Activated CD4-positive, alpha-beta T cell treated with anti-CD3 and anti-CD28 coated beads, Interleukin-2, amount 10 ng/mL, durations not matched to agents 7 days and 5 days (primary cell): ENCODE data around the gene INSL4. TPM values are rescaled to one million over a fixed set of nuclear protein-coding genes. Genes with fewer than 3 reads are reported as not detected.
A peak's percentile ranks its signal among the peaks of the same experiment; 100 is the strongest.

Experiments
- CTCF ChIA-PET: fragments of 350-600 bp; sonication (Branson Sonifier 250); formaldehyde crosslinking; loops from one replicate; lab custom pipeline; 2021; ENCODE audit warnings: antibody characterized with exemption; lab: Charles Lee
- POLR2A ChIA-PET: fragments of 350-600 bp; sonication (Branson Sonifier 250); formaldehyde crosslinking; loops from one replicate; lab custom pipeline; 2021; ENCODE audit warnings: antibody characterized with exemption; lab: Charles Lee
- DNase-seq: peaks from one replicate; pipeline ENCODE4 v3.0.0-alpha.2; 2020
- H3K27ac Mint-ChIP-seq: one replicate; pipeline ENCODE4 v1.8.0; 2021; ENCODE audit warnings: mild to moderate bottlenecking, moderate library complexity, mixed read lengths
- H3K27me3 Mint-ChIP-seq: one replicate; pipeline ENCODE4 v1.8.0; 2021; ENCODE audit warnings: mixed read lengths
- H3K36me3 Mint-ChIP-seq: one replicate; pipeline ENCODE4 v1.8.0; 2021; ENCODE audit warnings: low read depth, mixed read lengths
- H3K4me1 Mint-ChIP-seq: one replicate; pipeline ENCODE4 v1.8.0; 2021; ENCODE audit warnings: mixed read lengths
- H3K4me3 Mint-ChIP-seq: one replicate; pipeline ENCODE4 v1.8.0; 2021; ENCODE audit warnings: mild to moderate bottlenecking, moderate library complexity, mixed read lengths
- H3K9me3 Mint-ChIP-seq: one replicate; pipeline ENCODE4 v1.8.0; 2021; ENCODE audit warnings: mixed read lengths
- total RNA-seq, 2 experiments: library from RNA; stranded (reverse); gene quantifications; one replicate each; pipeline ENCODE4 v1.2.3, GENCODE V29; 2021

The INSL4 gene
- total RNA-seq: not detected

DNA sequence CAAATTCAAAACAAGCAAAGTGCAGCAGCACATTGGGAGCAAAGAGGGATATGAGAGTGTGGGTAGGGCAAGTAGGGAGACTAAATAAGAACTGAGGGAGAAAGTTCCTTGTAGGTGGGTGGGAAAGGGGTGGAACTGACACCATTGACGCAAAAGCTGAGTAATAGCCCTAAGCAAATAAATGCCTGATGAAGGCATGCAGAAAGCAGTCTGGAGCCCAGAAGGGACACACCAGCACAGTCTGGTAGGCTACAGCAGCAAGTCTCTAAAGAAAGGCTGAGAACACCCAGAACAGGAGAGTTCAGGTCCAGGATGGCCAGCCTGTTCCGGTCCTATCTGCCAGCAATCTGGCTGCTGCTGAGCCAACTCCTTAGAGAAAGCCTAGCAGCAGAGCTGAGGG, at the start of gene INSL4:
TSS of gene INSL4 (plus strand) at position 208 of the 400 bp plus-strand sequence. CDS start at position 313, 105 bp downstream.
- POLR2A ChIA-PET: no interaction called here
- Mint-ChIP-seq H3K27ac (no peak within 1 kb of the TSS), H3K9me3 (no peaks in the 10 kb centered on the region), H3K4me1 (no peaks in the 10 kb centered on the region), H3K36me3 (no peaks in the 10 kb centered on the region), H3K4me3 (no peak within 1 kb of the TSS), H3K27me3 (peaks cover 28% of the 10 kb centered on the region)
- no peak for DNase-seq
- CTCF ChIA-PET: no interaction called here

DNA sequence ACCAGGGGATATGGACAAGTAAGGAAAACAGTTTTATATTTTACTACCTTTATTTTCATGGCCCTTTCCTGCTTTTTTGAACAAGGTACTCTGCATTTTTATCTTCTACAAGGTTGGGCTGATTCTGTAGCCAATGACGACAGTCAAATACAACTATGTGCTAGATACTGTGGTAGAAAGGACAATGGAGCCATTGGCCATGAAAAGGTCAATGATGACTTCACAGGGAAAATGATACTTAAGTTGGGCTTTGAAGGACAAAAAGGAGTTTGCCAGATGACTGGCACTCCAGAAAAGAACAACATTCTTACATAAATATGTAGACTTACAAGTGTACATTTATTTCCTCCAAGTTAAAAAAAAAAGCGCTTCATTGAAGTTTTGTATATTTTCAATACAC, 46.4 kb upstream of the INSL4 start:
- CTCF ChIA-PET: interaction anchor here (0.6 kb wide), 2 partner anchors 11 to 1391 kb away, joined by 3 read pairs; no protein-coding TSS in a partner anchor
- H3K27me3 Mint-ChIP-seq: peaks cover 3% of the 10 kb centered on the region
- POLR2A ChIA-PET: no interaction called here

DNA sequence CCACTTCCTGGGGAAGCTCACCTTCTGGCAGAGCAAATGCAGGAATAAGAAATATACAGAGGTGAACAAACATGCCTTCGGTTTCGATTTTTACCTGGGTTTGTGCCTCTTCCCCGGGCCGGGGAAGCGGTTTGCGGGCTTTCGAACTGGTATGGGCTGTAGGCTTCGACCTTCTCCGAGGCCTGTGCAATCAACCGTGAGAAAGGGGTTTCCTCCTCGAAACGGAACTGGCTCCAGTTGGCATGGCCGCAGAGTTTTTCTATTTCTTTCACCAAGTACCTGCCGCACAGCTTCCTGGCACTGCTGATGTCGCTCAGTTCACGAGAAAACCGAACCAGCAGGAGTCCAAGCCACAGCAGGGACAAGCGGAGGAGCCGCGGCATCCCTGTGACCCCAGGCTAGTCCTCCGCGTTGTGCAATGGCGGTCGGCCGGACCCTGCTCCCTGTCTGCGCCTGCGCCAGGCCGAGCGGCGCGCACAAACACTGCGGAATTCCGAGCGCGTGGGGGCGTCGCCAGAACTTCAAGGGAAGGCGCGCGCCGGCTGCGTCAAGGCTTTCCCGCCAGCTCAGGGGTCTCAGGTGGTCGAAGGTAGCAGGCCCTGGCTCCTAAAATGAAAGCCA, 45.9 kb upstream of the INSL4 start, which contains the start of gene INSL6:
TSS of gene INSL6 (minus strand) at position 420 of the 621 bp plus-strand sequence. CDS start at position 383, 37 bp downstream.
- Mint-ChIP-seq H3K9me3 (peaks cover 5% of the 10 kb centered on the region), H3K27ac (no peak within 1 kb of the TSS), H3K4me1 (peaks cover 13% of the 10 kb centered on the region), H3K27me3 (peaks cover 3% of the 10 kb centered on the region), H3K36me3 (peaks cover 3% of the 10 kb centered on the region), H3K4me3 (no peak within 1 kb of the TSS)
- POLR2A ChIA-PET: no interaction called here
- CTCF ChIA-PET: interaction anchor here (0.6 to 1.3 kb wide), 4 partner anchors 10 to 1391 kb away, joined by 3 to 4 read pairs (median 3); no protein-coding TSS in a partner anchor
- no peak for DNase-seq

More for the DNA sequence above, 46.4 kb upstream of the INSL4 start:
- peaks cover 3% of the 10 kb centered on the region for H3K36me3 Mint-ChIP-seq
- H3K27ac Mint-ChIP-seq: no peak overlapping the region
- DNase-seq: no peak
- H3K4me1 Mint-ChIP-seq: peaks cover 13% of the 10 kb centered on the region
- peaks cover 8% of the 10 kb centered on the region for H3K9me3 Mint-ChIP-seq
- no peak overlapping the region for H3K4me3 Mint-ChIP-seq

DNA sequence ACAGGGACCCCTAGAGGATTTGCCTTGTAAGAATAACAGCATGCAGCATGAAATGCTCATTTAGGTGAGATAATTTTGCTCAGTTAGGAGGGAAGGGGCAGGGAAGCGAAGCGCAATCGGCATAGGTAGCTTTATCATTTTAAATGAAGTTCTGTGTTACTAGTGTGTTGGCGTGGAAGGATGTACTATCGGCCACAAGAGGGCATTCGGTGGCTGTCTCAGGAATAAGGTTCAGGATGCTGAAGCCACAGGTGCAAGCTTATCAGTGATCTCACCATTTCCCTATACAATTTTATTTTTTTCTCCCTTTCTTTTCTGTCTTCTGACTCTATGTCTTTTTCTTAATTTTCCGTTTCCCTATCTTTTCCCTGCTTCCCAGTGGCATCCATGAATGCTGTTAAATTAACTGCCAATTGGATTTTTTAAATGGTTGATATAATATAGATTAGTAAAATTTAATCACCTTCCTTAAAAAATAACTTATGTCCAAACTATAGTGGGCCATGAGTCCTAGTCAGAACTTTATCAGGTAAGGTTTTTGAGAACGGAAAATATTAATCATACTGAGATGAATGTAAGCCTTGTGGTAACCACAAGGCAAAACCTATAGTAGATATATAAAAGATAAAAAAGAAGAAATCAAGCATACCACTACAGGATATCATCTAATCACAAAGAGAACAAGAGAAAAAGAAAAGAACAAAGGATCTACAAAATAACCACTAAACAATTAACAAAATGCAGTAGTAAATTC, 44.6 kb upstream of the INSL4 start:
- POLR2A ChIA-PET: interaction anchor here (0.6 kb wide), 1 partner anchor 380 kb away, joined by 3 read pairs; no protein-coding TSS in a partner anchor
- H3K4me3 Mint-ChIP-seq: no peak overlapping the region

DNA sequence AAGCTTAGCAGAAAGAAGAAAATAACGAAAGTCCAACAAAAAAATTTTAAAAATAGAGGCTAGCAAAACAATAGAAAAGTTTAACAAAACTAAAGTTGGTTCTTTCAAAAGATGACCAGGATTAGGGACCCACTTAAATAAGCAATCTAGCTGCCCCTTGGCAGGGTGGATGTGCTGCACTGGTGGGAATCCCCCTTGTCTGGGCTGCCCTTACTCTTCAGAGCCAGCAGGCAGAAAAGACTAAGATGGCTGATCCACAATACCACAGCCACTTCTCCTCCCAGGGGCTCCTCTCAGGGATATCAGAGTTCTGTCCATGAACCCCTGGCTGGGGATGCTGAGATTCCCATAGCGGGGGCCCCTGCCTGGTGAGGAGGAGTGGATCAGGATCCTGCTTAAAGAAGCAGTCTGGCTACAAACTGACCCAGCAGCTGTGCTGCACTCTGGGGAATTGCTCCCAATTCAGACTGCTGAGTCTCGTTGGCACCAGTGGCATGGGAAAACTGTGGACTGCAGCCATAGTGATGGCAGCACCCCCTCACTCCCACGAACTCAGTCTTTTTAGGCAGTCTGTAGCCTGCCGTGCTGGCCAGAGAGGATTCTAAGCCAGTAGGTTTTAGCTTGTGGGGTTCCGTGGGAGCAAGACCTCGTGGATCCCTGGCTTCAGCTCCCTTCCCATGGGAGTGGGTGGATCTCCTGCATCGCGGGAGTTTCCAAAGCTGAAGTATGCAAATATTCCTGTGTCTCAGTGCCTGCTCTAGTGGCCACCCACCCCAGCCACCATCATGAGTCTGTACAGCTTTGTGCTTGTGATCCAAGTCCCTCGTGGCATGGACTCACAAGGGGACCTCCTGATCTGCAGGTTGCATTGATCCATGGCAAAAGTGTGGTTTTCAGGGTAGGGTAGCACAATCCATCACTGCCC, 42.9 kb upstream of the INSL4 start:
- Mint-ChIP-seq H3K9me3 (no peaks in the 10 kb centered on the region), H3K36me3 (no peaks in the 10 kb centered on the region), H3K27me3 (peaks cover 3% of the 10 kb centered on the region), H3K4me1 (peaks cover 13% of the 10 kb centered on the region), H3K4me3 (no peak overlapping the region), H3K27ac (no peak overlapping the region)
- CTCF ChIA-PET: no interaction called here
- DNase-seq: no peak
- POLR2A ChIA-PET: no interaction called here

More for the DNA sequence above, 44.6 kb upstream of the INSL4 start:
- Mint-ChIP-seq H3K27ac (no peak overlapping the region), H3K36me3 (no peaks in the 10 kb centered on the region), H3K27me3 (peaks cover 3% of the 10 kb centered on the region), H3K9me3 (no peaks in the 10 kb centered on the region), H3K4me1 (peaks cover 13% of the 10 kb centered on the region)
- CTCF ChIA-PET: interaction anchor here (0.6 to 1.3 kb wide), 8 partner anchors 9 to 414 kb away, joined by 3 to 7 read pairs (median 3); partner anchors contain the start of gene PLGRKT
- peak; percentile 77 for DNase-seq

DNA sequence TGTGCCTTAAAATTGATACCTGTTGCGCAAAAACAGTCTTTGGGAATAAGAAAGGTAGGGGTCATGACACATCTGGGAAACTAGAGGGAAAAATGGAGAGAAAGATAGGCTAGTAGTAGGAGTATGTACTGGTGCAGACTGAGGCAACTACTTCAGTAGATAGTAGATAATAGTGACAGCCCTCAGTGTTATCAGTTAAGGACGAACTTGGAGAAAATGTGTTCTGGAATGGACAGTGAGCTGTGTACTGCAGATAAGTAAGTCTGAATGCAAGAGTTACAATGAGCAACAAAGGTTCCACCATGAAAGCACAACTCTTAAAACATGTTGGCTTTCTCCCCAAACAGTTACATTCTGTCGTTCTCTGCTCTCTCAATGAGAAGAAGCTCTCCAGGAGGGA, 39.2 kb upstream of the INSL4 start:
- CTCF ChIA-PET: interaction anchor here (0.6 kb wide), 1 partner anchor 205 kb away, joined by 3 read pairs; no protein-coding TSS in a partner anchor
- no peak overlapping the region for H3K27ac Mint-ChIP-seq
- H3K4me3 Mint-ChIP-seq: no peak overlapping the region
- POLR2A ChIA-PET: no interaction called here
- no peak for DNase-seq
- peaks cover 8% of the 10 kb centered on the region for H3K27me3 Mint-ChIP-seq
- no peaks in the 10 kb centered on the region for H3K9me3 Mint-ChIP-seq
- H3K4me1 Mint-ChIP-seq: peaks cover 2% of the 10 kb centered on the region
- H3K36me3 Mint-ChIP-seq: no peaks in the 10 kb centered on the region

DNA sequence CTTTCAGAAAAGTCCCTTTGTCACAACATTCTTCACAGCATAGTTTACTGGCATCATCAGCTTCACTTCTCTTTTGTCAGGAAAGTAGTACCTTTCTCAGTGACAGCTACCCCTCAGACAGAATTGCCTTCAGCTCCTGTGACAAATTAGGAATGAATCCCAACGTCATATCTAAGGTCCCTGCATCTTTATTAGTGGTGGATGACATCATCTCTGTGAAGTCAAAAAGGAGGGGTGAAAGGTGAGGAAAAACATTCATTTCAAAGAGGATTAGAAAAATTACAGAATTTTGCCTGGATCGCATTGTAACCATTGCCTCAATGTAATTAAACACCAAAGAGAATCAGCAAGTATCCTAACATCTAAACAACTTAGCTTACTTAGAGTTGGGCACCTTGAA, 37.9 kb upstream of the INSL4 start:
- no peaks in the 10 kb centered on the region for H3K36me3 Mint-ChIP-seq
- no peaks in the 10 kb centered on the region for H3K4me1 Mint-ChIP-seq
- CTCF ChIA-PET: interaction anchor here (0.6 kb wide), 1 partner anchor 592 kb away, joined by 4 read pairs; no protein-coding TSS in a partner anchor
- no peak overlapping the region for H3K4me3 Mint-ChIP-seq
- no peak overlapping the region for H3K27ac Mint-ChIP-seq
- POLR2A ChIA-PET: no interaction called here
- DNase-seq: no peak
- H3K9me3 Mint-ChIP-seq: peaks cover 4% of the 10 kb centered on the region
- peaks cover 11% of the 10 kb centered on the region for H3K27me3 Mint-ChIP-seq

DNA sequence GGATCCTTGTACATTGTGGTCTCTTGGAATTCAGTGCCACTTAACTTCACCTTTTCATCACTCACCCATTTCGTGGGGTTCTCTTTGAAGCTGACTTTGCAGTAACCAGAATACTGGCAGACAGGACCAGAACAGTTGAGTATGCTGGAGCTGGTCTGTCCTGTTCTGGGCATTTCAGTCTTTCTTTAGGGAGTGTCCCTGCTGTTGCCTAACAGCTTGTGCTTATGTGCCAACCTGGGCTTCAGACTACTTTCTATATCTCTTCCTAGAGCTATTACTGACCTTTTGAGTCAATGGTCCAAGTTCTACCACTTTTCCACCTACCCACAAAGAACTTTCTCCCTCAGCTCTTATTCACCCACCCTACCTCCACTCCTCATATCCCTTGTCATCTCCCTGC, 35.8 kb upstream of the INSL4 start:
- CTCF ChIA-PET: interaction anchor here (0.6 to 0.9 kb wide), 3 partner anchors 10 to 404 kb away, joined by 3 read pairs; partner anchors contain the start of gene INSL6
- POLR2A ChIA-PET: no interaction called here
- Mint-ChIP-seq H3K4me1 (no peaks in the 10 kb centered on the region), H3K27me3 (peaks cover 13% of the 10 kb centered on the region), H3K9me3 (peaks cover 5% of the 10 kb centered on the region), H3K36me3 (no peaks in the 10 kb centered on the region), H3K27ac (no peak overlapping the region), H3K4me3 (no peak overlapping the region)
- DNase-seq: no peak

DNA sequence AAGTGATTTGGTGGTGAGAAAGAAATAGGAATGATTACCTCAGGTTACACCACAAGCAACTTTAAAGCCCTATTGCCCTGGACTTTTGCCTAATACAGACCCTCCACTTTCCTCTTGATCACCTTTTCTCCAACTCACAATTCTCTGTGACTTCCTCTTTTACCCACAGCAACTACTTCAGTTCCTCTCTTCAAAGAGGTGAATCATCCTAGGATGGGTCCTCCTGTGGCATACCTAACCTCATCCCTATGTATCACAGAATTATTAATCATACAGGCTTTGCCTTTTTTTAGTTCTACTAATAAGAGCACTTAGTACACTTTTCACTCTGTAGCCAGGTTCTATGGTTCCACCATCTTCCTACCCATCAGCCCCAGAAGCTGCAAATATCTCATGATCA, 26.1 kb upstream of the INSL4 start:
- Mint-ChIP-seq H3K4me3 (no peak overlapping the region), H3K36me3 (no peaks in the 10 kb centered on the region), H3K27me3 (no peaks in the 10 kb centered on the region), H3K27ac (no peak overlapping the region), H3K9me3 (peaks cover 11% of the 10 kb centered on the region), H3K4me1 (peaks cover 12% of the 10 kb centered on the region)
- no peak for DNase-seq
- ChIA-PET CTCF (no interaction called here), POLR2A (no interaction called here)

DNA sequence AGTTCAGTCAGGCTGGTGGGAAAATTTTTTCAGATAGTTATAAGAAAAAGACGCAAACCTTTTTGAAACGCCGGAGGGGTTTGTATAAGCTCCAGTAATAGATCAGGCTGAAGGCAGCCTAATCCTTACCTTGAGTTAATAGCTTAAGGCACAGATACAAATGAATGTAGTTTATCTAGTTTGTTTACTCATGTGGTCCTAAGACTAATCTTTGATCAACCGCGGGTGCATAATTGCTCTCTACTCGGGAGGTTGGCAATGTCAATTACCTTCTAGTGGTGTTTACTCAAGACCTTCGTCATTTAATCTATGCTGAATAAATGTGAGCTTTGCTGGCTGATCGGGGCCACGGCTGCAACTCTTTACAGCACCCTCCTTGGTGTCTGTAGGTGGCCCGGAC, 665 bp upstream of the INSL4 start:
- no peaks in the 10 kb centered on the region for H3K9me3 Mint-ChIP-seq
- CTCF ChIA-PET: interaction anchor here (0.6 kb wide), 1 partner anchor 62 kb away, joined by 3 read pairs; no protein-coding TSS in a partner anchor
- H3K4me1 Mint-ChIP-seq: no peaks in the 10 kb centered on the region
- H3K4me3 Mint-ChIP-seq: no peak overlapping the region
- POLR2A ChIA-PET: interaction anchor here (0.5 kb wide), 1 partner anchor 403 kb away, joined by 3 read pairs; no protein-coding TSS in a partner anchor
- DNase-seq: no peak
- no peak overlapping the region for H3K27ac Mint-ChIP-seq
- peaks cover 30% of the 10 kb centered on the region for H3K27me3 Mint-ChIP-seq
- no peaks in the 10 kb centered on the region for H3K36me3 Mint-ChIP-seq

DNA sequence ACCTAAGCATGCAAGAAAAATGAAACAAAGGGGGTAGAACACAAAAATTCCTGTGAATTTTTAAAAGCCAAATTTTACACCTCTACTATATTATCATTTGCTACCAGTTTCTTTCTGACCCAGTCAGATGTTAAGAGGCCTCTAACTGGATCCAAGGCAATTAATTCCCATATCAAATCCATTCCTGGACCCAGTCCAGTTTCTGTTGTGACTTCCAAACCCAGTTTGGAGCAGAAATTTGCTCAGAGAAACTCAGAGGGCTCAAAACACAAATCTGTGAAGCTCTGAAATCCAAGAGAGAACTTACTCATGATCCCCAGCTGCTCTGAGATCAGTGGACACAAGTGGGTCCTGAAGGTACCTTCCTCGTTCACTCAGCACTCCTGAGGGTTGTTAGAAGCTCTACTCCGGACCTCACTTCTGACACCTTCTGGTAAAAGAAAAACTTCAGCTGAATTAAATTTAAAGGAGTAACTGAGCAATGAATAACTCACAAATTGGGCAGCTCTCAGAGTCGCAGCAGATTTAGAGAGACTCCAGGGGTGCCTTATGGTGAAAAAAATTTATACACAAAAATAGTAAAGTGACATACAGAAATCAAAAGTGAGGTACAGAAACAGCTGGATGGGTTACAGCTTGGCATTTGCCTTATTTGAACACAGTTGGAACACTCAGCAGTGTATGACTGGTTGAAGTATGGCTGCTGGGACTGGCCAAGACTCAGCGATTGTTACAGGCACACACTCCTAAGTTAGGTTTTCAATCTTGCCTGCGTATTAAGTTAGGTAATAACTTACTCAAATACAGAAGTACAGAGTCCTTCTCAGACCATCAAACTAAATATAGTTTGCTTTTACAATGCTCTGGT, 32.4 kb downstream of the INSL4 start:
- H3K4me3 Mint-ChIP-seq: no peak overlapping the region
- peaks cover 11% of the 10 kb centered on the region for H3K9me3 Mint-ChIP-seq
- peaks cover 3% of the 10 kb centered on the region for H3K36me3 Mint-ChIP-seq
- peaks cover 8% of the 10 kb centered on the region for H3K4me1 Mint-ChIP-seq
- ChIA-PET CTCF (interaction anchor here (1.1 kb wide), 1 partner anchor 13 kb away, joined by 3 read pairs; no protein-coding TSS in a partner anchor), POLR2A (interaction anchor here (0.6 kb wide), 1 partner anchor 11 kb away, joined by 4 read pairs; no protein-coding TSS in a partner anchor)
- H3K27me3 Mint-ChIP-seq: no peaks in the 10 kb centered on the region
- H3K27ac Mint-ChIP-seq: no peak overlapping the region
- no peak for DNase-seq
